ENCODE data around the gene SOCS3. TPM values are rescaled to one million over a fixed set of nuclear protein-coding genes. Genes with fewer than 3 reads are reported as not detected.
"Not testable (repeated sequence)": the region's sequence is repeated elsewhere in the genome, so short reads cannot be mapped to it uniquely, and the experiment has no call there.

SOCS3 gene
- total and polyA plus RNA-seq, 5 experiments from 2014 or later = 0.86 to 43.9 (median 21.2) TPM

GRCh38 chr17:78317794-78318400 is 42.0 kb downstream of the SOCS3 start:
- no peak for ATAC-seq
- H3K9me3 Mint-ChIP-seq = no peaks in the 10 kb centered on the region
- H3K27me3 Mint-ChIP-seq = peaks cover 0 to 3% (median 0%) of the 10 kb centered on the region in 5 donors
- DNase-seq = no peak
- peaks cover 14 to 54% (median 38%) of the 10 kb centered on the region in 4 donors for H3K4me1 Mint-ChIP-seq
- POLR2A ChIA-PET = interaction anchor here (0.6 to 1.5 kb wide), 3 partner anchors 12 to 122 kb away, joined by 3 to 4 read pairs (median 3); no protein-coding TSS in a partner anchor
- H3K27ac Mint-ChIP-seq = peak overlapping the region in 6 of 10 donors; percentile 11 to 86 (median 68)
- no peaks in the 10 kb centered on the region for H3K36me3 Mint-ChIP-seq
- no peak overlapping the region for H3K4me3 Mint-ChIP-seq

- peak overlapping the region in 7 of 10 donors; percentile 1 to 64 (median 24) for H3K4me3 Mint-ChIP-seq
- H3K27me3 Mint-ChIP-seq = peaks cover 0 to 3% (median 0%) of the 10 kb centered on the region in 5 donors
- H3K4me1 Mint-ChIP-seq = peaks cover 16 to 55% (median 40%) of the 10 kb centered on the region in 4 donors
- no peaks in the 10 kb centered on the region for H3K36me3 Mint-ChIP-seq
- peak overlapping the region; percentile 3 to 86 (median 75) for H3K27ac Mint-ChIP-seq
- no peaks in the 10 kb centered on the region for H3K9me3 Mint-ChIP-seq
- POLR2A ChIA-PET = interaction anchor here (0.6 to 1.7 kb wide), 10 partner anchors 9 to 123 kb away, joined by 3 to 4 read pairs (median 3); partner anchors contain the start of gene SOCS3
- ATAC-seq (no peak), DNase-seq (no peak)
Measured at GRCh38 chr17:78316867-78317789, 42.7 kb downstream of the SOCS3 start.

GRCh38 chr17:78316115-78316866 is 43.6 kb downstream of the SOCS3 start:
- DNase-seq = no peak
- H3K4me1 Mint-ChIP-seq = peaks cover 16 to 51% (median 40%) of the 10 kb centered on the region in 4 donors

GRCh38 chr17:78315355-78316114 is 44.3 kb downstream of the SOCS3 start:
- peak in 5 of 10 donors; percentile 15 to 33 (median 26) for DNase-seq
- Mint-ChIP-seq H3K4me1 (peaks cover 17 to 51% (median 40%) of the 10 kb centered on the region in 4 donors), H3K27me3 (peaks cover 0 to 3% (median 0%) of the 10 kb centered on the region in 5 donors), H3K36me3 (no peaks in the 10 kb centered on the region), H3K27ac (peak overlapping the region; percentile 70 to 94 (median 89)), H3K9me3 (no peaks in the 10 kb centered on the region), H3K4me3 (peak overlapping the region; percentile 33 to 86 (median 76))
- ATAC-seq = peak; percentile 21 to 33
- POLR2A ChIA-PET = interaction anchor here (0.9 to 2.7 kb wide), 7 partner anchors 9 to 62 kb away, joined by 3 to 17 read pairs (median 4); partner anchors contain the start of gene SOCS3

More at GRCh38 chr17:78316115-78316866, 43.6 kb downstream of the SOCS3 start:
- Mint-ChIP-seq H3K4me3 (peak overlapping the region in 9 of 10 donors; percentile 53 to 86 (median 72)), H3K9me3 (no peaks in the 10 kb centered on the region), H3K27ac (peak overlapping the region; percentile 70 to 93 (median 88)), H3K27me3 (peaks cover 0 to 3% (median 0%) of the 10 kb centered on the region in 5 donors), H3K36me3 (no peaks in the 10 kb centered on the region)
- POLR2A ChIA-PET = interaction anchor here (0.6 to 1.7 kb wide), 8 partner anchors 8 to 44 kb away, joined by 3 to 4 read pairs (median 3); partner anchors contain the start of gene SOCS3
- ATAC-seq = no peak

GRCh38 chr17:78314683-78315354 is 45.1 kb downstream of the SOCS3 start:
- DNase-seq = no peak
- Mint-ChIP-seq H3K4me1 (peaks cover 17 to 51% (median 40%) of the 10 kb centered on the region in 4 donors), H3K9me3 (no peaks in the 10 kb centered on the region), H3K27ac (peak overlapping the region; percentile 82 to 91 (median 87)), H3K36me3 (no peaks in the 10 kb centered on the region), H3K4me3 (peak overlapping the region; percentile 33 to 86 (median 76)), H3K27me3 (peaks cover 0 to 3% (median 0%) of the 10 kb centered on the region in 5 donors)
- no peak for ATAC-seq
- POLR2A ChIA-PET = interaction anchor here (0.6 to 2.7 kb wide), 6 partner anchors 9 to 63 kb away, joined by 3 to 20 read pairs (median 10); partner anchors contain the start of gene SOCS3

- peaks cover 0 to 3% (median 0%) of the 10 kb centered on the region in 5 donors for H3K27me3 Mint-ChIP-seq
- H3K4me1 Mint-ChIP-seq = peaks cover 17 to 51% (median 40%) of the 10 kb centered on the region in 4 donors
- ATAC-seq (peak; percentile 82 to 84), DNase-seq (peak; percentile 58 to 84 (median 72))
- peak overlapping the region in 9 of 10 donors; percentile 82 to 90 (median 88) for H3K27ac Mint-ChIP-seq
- H3K36me3 Mint-ChIP-seq = no peaks in the 10 kb centered on the region
- POLR2A ChIA-PET = interaction anchor here (0.5 to 2.7 kb wide), 10 partner anchors 9 to 355 kb away, joined by 3 to 20 read pairs (median 6); partner anchors contain the start of genes PGS1 and SOCS3
- H3K9me3 Mint-ChIP-seq = no peaks in the 10 kb centered on the region
- peak overlapping the region; percentile 64 to 86 (median 78) for H3K4me3 Mint-ChIP-seq
Measured at GRCh38 chr17:78313735-78314648, 45.9 kb downstream of the SOCS3 start.

GRCh38 chr17:78309659-78310255 is 50.1 kb downstream of the SOCS3 start:
- POLR2A ChIA-PET = interaction anchor here (0.6 kb wide), 1 partner anchor 15 kb away, joined by 3 read pairs; no protein-coding TSS in a partner anchor
- Mint-ChIP-seq H3K27ac (peak overlapping the region in 1 of 10 donors; percentile 35), H3K4me1 (peaks cover 5 to 18% (median 13%) of the 10 kb centered on the region in 4 donors)
- H3K27me3 Mint-ChIP-seq, H3K36me3 Mint-ChIP-seq, DNase-seq, ATAC-seq, H3K9me3 Mint-ChIP-seq, H3K4me3 Mint-ChIP-seq: not testable (repeated sequence)

GRCh38 chr17:78307887-78308638 is 51.8 kb downstream of the SOCS3 start:
- H3K4me3 Mint-ChIP-seq = no peak overlapping the region
- H3K4me1 Mint-ChIP-seq = peaks cover 5 to 7% (median 6%) of the 10 kb centered on the region in 4 donors
- H3K27ac Mint-ChIP-seq = peak overlapping the region in 1 of 10 donors; percentile 65
- POLR2A ChIA-PET = interaction anchor here (0.6 to 1.1 kb wide), 3 partner anchors 9 to 768 kb away, joined by 3 to 4 read pairs (median 3); no protein-coding TSS in a partner anchor
- DNase-seq = no peak
- no peak for ATAC-seq
- peaks cover 0 to 6% (median 0%) of the 10 kb centered on the region in 9 donors for H3K9me3 Mint-ChIP-seq
- no peaks in the 10 kb centered on the region for H3K36me3 Mint-ChIP-seq
- peaks cover 0 to 2% (median 0%) of the 10 kb centered on the region in 5 donors for H3K27me3 Mint-ChIP-seq

- Mint-ChIP-seq H3K36me3 (no peaks in the 10 kb centered on the region), H3K27ac (no peak overlapping the region)
Measured at GRCh38 chr17:78306913-78307312, 53.0 kb downstream of the SOCS3 start.

More at GRCh38 chr17:78306913-78307312, 53.0 kb downstream of the SOCS3 start:
- no peaks in the 10 kb centered on the region for H3K27me3 Mint-ChIP-seq
- POLR2A ChIA-PET = no interaction called here
- H3K4me1 Mint-ChIP-seq = peaks cover 0 to 3% (median 0%) of the 10 kb centered on the region in 4 donors
- no peak for ATAC-seq
- peaks cover 0 to 6% (median 0%) of the 10 kb centered on the region in 9 donors for H3K9me3 Mint-ChIP-seq
- no peak for DNase-seq
- H3K4me3 Mint-ChIP-seq = no peak overlapping the region
